Hepatocyte (in vitro differentiated cells): ENCODE data around the gene PACSIN2. TPM values are rescaled to one million over a fixed set of nuclear protein-coding genes. Genes with fewer than 3 reads are reported as not detected.

Source experiments
- DNase-seq: peaks from one replicate; pipeline ENCODE4 v3.0.0-alpha.2; 2016; ENCODE audit warnings: low spot score
- H2AFZ ChIP-seq: fragments of 200-600 bp; sonication (generic); 2 replicates; pipeline ENCODE4 v1.6.0; 2016; ENCODE audit warnings: antibody characterized with exemption, mild to moderate bottlenecking
- H3K27ac ChIP-seq: fragments of 200-600 bp; sonication (generic); 2 replicates; pipeline ENCODE4 v1.5.1; 2016; ENCODE audit warnings: mild to moderate bottlenecking
- H3K27me3 ChIP-seq: fragments of 200-600 bp; sonication (generic); 2 replicates; pipeline ENCODE4 v1.6.1; 2016
- H3K36me3 ChIP-seq: fragments of 200-600 bp; sonication (generic); replicated peaks from 2 replicates; pipeline ENCODE4 v1.5.1; 2016; ENCODE audit warnings: low read depth; ENCODE audit not compliant: insufficient read depth
- H3K4me1 ChIP-seq: fragments of 200-600 bp; sonication (generic); 2 replicates; pipeline ENCODE4 v1.5.1; 2016; ENCODE audit warnings: mild to moderate bottlenecking, moderate library complexity; ENCODE audit not compliant: insufficient read depth
- H3K4me2 ChIP-seq: fragments of 200-600 bp; sonication (generic); 2 replicates; pipeline ENCODE4 v1.6.0; 2016
- H3K4me3 ChIP-seq: fragments of 200-600 bp; sonication (generic); 2 replicates; pipeline ENCODE4 v1.5.1; 2016; ENCODE audit warnings: mild to moderate bottlenecking
- H3K79me2 ChIP-seq: fragments of 200-600 bp; sonication (generic); 2 replicates; pipeline ENCODE4 v1.6.0; 2017; ENCODE audit warnings: mild to moderate bottlenecking
- H3K9me2 ChIP-seq: fragments of 200-600 bp; sonication (generic); replicated peaks from 2 replicates; pipeline ENCODE4 v1.6.0; 2017; ENCODE audit warnings: mild to moderate bottlenecking; ENCODE audit not compliant: insufficient read depth
- H3K9me3 ChIP-seq: fragments of 200-600 bp; sonication (generic); 2 replicates; pipeline ENCODE4 v1.5.1; 2016; ENCODE audit warnings: low read depth, mild to moderate bottlenecking
- H4K20me1 ChIP-seq: fragments of 200-600 bp; sonication (generic); 2 replicates; pipeline ENCODE4 v1.6.0; 2016; ENCODE audit warnings: mild to moderate bottlenecking; ENCODE audit not compliant: insufficient read depth, poor library complexity, severe bottlenecking
- CTCF ChIP-seq: fragments of 200-600 bp; sonication (generic); IDR thresholded peaks from 2 replicates; pipeline ENCODE4 v1.5.1; 2016; ENCODE audit warnings: antibody characterized with exemption, mild to moderate bottlenecking; ENCODE audit not compliant: poor library complexity
- EZH2 ChIP-seq: fragments of 200-600 bp; sonication (generic); IDR thresholded peaks from 2 replicates; pipeline ENCODE4 v1.6.1; 2016; ENCODE audit warnings: antibody characterized with exemption, mild to moderate bottlenecking, borderline replicate concordance
- EZH2phosphoT487 ChIP-seq: fragments of 200-600 bp; sonication (generic); IDR thresholded peaks from one replicate; pipeline ENCODE4 v1.6.1; 2018; ENCODE audit warnings: antibody characterized with exemption, mild to moderate bottlenecking, low read depth, moderate library complexity; ENCODE audit not compliant: unreplicated experiment, severe bottlenecking
- WGBS: methylation state at CpG from one replicate; pipeline ENCODE4 v1.1.6; 2016; ENCODE audit warnings: low lambda C conversion rate; ENCODE audit errors: missing lambda C conversion rate; 5-methylcytosine and 5-hydroxymethylcytosine counted together
- polyA plus RNA-seq: library from polyadenylated mRNA; unstranded; fragments of >200 nt; fragmentation: Nextera tagmentation; extraction: Ambion mirVana; gene quantifications from 2 replicates; pipeline ENCODE4 v1.2.1, GENCODE V29; 2016
- total RNA-seq: library from RNA; depleted of rRNA; stranded (reverse); fragments of >200 nt; gene quantifications from 2 replicates; pipeline ENCODE4 v1.2.3, GENCODE V29; 2014

The PACSIN2 gene
- total and polyA plus RNA-seq, 2 experiments from 2014 or later = 77.7 to 86.3 TPM

GRCh38 chr22:42984397-42984796 is 30.6 kb downstream of the PACSIN2 start:
- H3K9me2 ChIP-seq = no peaks in the 10 kb centered on the region
- peak overlapping the region; percentile 15 for H3K27ac ChIP-seq
- TF ChIP-seq CTCF (no peak), EZH2phosphoT487 (no peak), EZH2 (no peak)
- no peaks in the 10 kb centered on the region for H3K36me3 ChIP-seq
- H3K4me1 ChIP-seq = peaks cover 7% of the 10 kb centered on the region
- no peak for DNase-seq
- 85% methylated on average over 4 of the region's 4 CpGs for WGBS
- H2AFZ ChIP-seq = no peak overlapping the region
- no peaks in the 10 kb centered on the region for H3K27me3 ChIP-seq
- H3K79me2 ChIP-seq = peaks cover 76% of the 10 kb centered on the region
- no peaks in the 10 kb centered on the region for H3K9me3 ChIP-seq
- H3K4me3 ChIP-seq = no peak overlapping the region
- peaks cover 36% of the 10 kb centered on the region for H4K20me1 ChIP-seq
- H3K4me2 ChIP-seq = no peak overlapping the region

DNA sequence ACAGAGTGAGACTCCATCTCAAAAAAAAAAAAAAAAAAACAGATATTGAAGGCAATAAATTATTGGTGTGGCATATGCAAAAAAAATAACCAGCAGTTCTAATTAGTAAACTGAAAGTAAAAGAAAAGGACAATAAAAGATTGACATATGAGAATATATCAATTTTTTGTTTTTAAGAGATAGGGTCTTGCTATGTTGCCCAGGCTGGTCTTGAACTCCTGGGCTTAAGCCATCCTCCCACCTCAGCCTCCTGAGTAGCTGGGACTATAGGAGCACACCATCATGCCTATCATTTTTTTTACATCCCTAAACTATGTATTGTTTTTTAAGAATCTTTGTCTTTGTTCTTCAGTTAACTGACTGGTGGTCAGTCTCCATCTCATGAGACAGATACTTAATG is 31.5 kb downstream of the PACSIN2 start:
- H3K4me3 ChIP-seq = no peak overlapping the region
- no peak overlapping the region for H2AFZ ChIP-seq
- no peak for TF ChIP-seq EZH2
- no peak for TF ChIP-seq CTCF
- TF ChIP-seq EZH2phosphoT487 = no peak
- no peaks in the 10 kb centered on the region for H3K9me2 ChIP-seq
- H3K9me3 ChIP-seq = no peaks in the 10 kb centered on the region
- H3K27me3 ChIP-seq = no peaks in the 10 kb centered on the region
- H3K4me1 ChIP-seq = peaks cover 14% of the 10 kb centered on the region
- no peaks in the 10 kb centered on the region for H3K36me3 ChIP-seq
- peaks cover 75% of the 10 kb centered on the region for H3K79me2 ChIP-seq
- no peak overlapping the region for H3K4me2 ChIP-seq
- H4K20me1 ChIP-seq = peaks cover 42% of the 10 kb centered on the region
- no peak for DNase-seq
- H3K27ac ChIP-seq = no peak overlapping the region

- H3K9me2 ChIP-seq = no peaks in the 10 kb centered on the region
- no peak overlapping the region for H3K4me2 ChIP-seq
- H4K20me1 ChIP-seq = peaks cover 60% of the 10 kb centered on the region
- no peak overlapping the region for H3K4me3 ChIP-seq
- DNase-seq = no peak
- no peak for TF ChIP-seq EZH2
- TF ChIP-seq EZH2phosphoT487 = no peak
- H3K27ac ChIP-seq = no peak overlapping the region
- 83% methylated on average over 4 of the region's 4 CpGs for WGBS
- H3K36me3 ChIP-seq = no peaks in the 10 kb centered on the region
- H3K79me2 ChIP-seq = peaks cover 75% of the 10 kb centered on the region
- no peak overlapping the region for H2AFZ ChIP-seq
- H3K27me3 ChIP-seq = no peaks in the 10 kb centered on the region
- H3K4me1 ChIP-seq = peaks cover 20% of the 10 kb centered on the region
- no peaks in the 10 kb centered on the region for H3K9me3 ChIP-seq
Measured at GRCh38 chr22:42979606-42980005, 35.3 kb downstream of the PACSIN2 start.

GRCh38 chr22:42978453-42979103 is 36.4 kb downstream of the PACSIN2 start:
- peaks cover 23% of the 10 kb centered on the region for H3K4me1 ChIP-seq
- H3K9me3 ChIP-seq = no peaks in the 10 kb centered on the region
- H3K36me3 ChIP-seq = no peaks in the 10 kb centered on the region
- H3K27ac ChIP-seq = peak overlapping the region; percentile 57
- H4K20me1 ChIP-seq = peaks cover 62% of the 10 kb centered on the region
- no peaks in the 10 kb centered on the region for H3K27me3 ChIP-seq
- H3K79me2 ChIP-seq = peaks cover 75% of the 10 kb centered on the region
- no peak overlapping the region for H3K4me3 ChIP-seq
- H2AFZ ChIP-seq = no peak overlapping the region
- no peaks in the 10 kb centered on the region for H3K9me2 ChIP-seq
- peak overlapping the region; percentile 10 for H3K4me2 ChIP-seq
- WGBS = 76% methylated on average over 5 of the region's 5 CpGs
- DNase-seq = no peak
- no peak for TF ChIP-seq EZH2phosphoT487
- TF ChIP-seq CTCF = no peak
- no peak for TF ChIP-seq EZH2
